HG03558 (cell line): ENCODE data around the gene MARCHF11.

Experiments used
- ATAC-seq: cut with Tn5 transposase; IDR thresholded peaks from one replicate; pipeline ENCODE4 v1.9.1; 2021; ENCODE audit warnings: moderate number of reproducible peaks; ENCODE audit not compliant: unreplicated experiment; ENCODE audit errors: extremely low read depth

Gene MARCHF11

GRCh38 chr5:16179511-16179935, at the start of gene MARCHF11:
Gene MARCHF11, minus strand, starts transcription at chr5:16179791. Its CDS starts 216 bp downstream, at chr5:16179575.
- ATAC-seq: no peak

GRCh38 chr5:16225927-16226326, 46.3 kb upstream of the MARCHF11 start:
- no peak for ATAC-seq

GRCh38 chr5:16192311-16192710, 12.7 kb upstream of the MARCHF11 start:
- ATAC-seq: no peak

- no peak for ATAC-seq
Measured at GRCh38 chr5:16180789-16181082, 1.1 kb upstream of the MARCHF11 start.

- no peak for ATAC-seq
Measured at GRCh38 chr5:16179936-16180788, 571 bp upstream of the MARCHF11 start.

- ATAC-seq: no peak
Measured at GRCh38 chr5:16178745-16179372, 732 bp downstream of the MARCHF11 start.

- ATAC-seq: no peak
Measured at GRCh38 chr5:16169550-16169949, 10.0 kb downstream of the MARCHF11 start.

GRCh38 chr5:16160706-16161105, 18.9 kb downstream of the MARCHF11 start:
- ATAC-seq: peak; percentile 92

- no peak for ATAC-seq
Measured at GRCh38 chr5:16159636-16160035, 20.0 kb downstream of the MARCHF11 start.

- ATAC-seq: no peak
Measured at GRCh38 chr5:16156152-16156551, 23.4 kb downstream of the MARCHF11 start.

GRCh38 chr5:16152601-16153568, 26.7 kb downstream of the MARCHF11 start:
- ATAC-seq: no peak

GRCh38 chr5:16149621-16150020, 30.0 kb downstream of the MARCHF11 start:
- no peak for ATAC-seq

- no peak for ATAC-seq
Measured at GRCh38 chr5:16147179-16147900, 32.3 kb downstream of the MARCHF11 start.

- no peak for ATAC-seq
Measured at GRCh38 chr5:16144416-16144815, 35.2 kb downstream of the MARCHF11 start.

- ATAC-seq: no peak
Measured at GRCh38 chr5:16143361-16144049, 36.1 kb downstream of the MARCHF11 start.

- no peak for ATAC-seq
Measured at GRCh38 chr5:16140944-16141343, 38.6 kb downstream of the MARCHF11 start.

GRCh38 chr5:16140417-16140816, 39.2 kb downstream of the MARCHF11 start:
- no peak for ATAC-seq

GRCh38 chr5:16137177-16137576, 42.4 kb downstream of the MARCHF11 start:
- ATAC-seq: no peak

- no peak for ATAC-seq
Measured at GRCh38 chr5:16135506-16135905, 44.1 kb downstream of the MARCHF11 start.
